T1000 (cell line): ENCODE results near the gene HAUS8.

Experiments
- DNase-seq: peaks from one replicate; lab custom pipeline; 2025; ENCODE audit warnings: mixed read lengths; lab: John Stamatoyannopoulos, UW

HAUS8 gene

GRCh38 chr19:17075864-17076542 is 751 bp upstream of the HAUS8 start:
- no peak for DNase-seq

GRCh38 chr19:17074634-17075034 is 618 bp downstream of the HAUS8 start:
- no peak for DNase-seq

- no peak for DNase-seq
Measured at GRCh38 chr19:17073869-17074633, 1.2 kb downstream of the HAUS8 start.

- DNase-seq: no peak
Measured at GRCh38 chr19:17070912-17071311, 4.3 kb downstream of the HAUS8 start.

GRCh38 chr19:17070421-17070820 is 4.8 kb downstream of the HAUS8 start:
- DNase-seq: no peak

GRCh38 chr19:17069193-17069592 is 6.1 kb downstream of the HAUS8 start:
- no peak for DNase-seq

- no peak for DNase-seq
Measured at GRCh38 chr19:17063428-17063827, 11.8 kb downstream of the HAUS8 start.

- no peak for DNase-seq
Measured at GRCh38 chr19:17061691-17062090, 13.6 kb downstream of the HAUS8 start.

GRCh38 chr19:17061205-17061604 is 14.0 kb downstream of the HAUS8 start:
- no peak for DNase-seq

- no peak for DNase-seq
Measured at GRCh38 chr19:17060802-17061201, 14.4 kb downstream of the HAUS8 start.

GRCh38 chr19:17058236-17058635 is 17.0 kb downstream of the HAUS8 start:
- no peak for DNase-seq

GRCh38 chr19:17055636-17056035 is 19.6 kb downstream of the HAUS8 start:
- DNase-seq: no peak

- no peak for DNase-seq
Measured at GRCh38 chr19:17054746-17055145, 20.5 kb downstream of the HAUS8 start.

GRCh38 chr19:17052439-17052838 is 22.8 kb downstream of the HAUS8 start:
- DNase-seq: no peak

- no peak for DNase-seq
Measured at GRCh38 chr19:17049711-17050280, 25.5 kb downstream of the HAUS8 start.

- no peak for DNase-seq
Measured at GRCh38 chr19:17048885-17049453, 26.3 kb downstream of the HAUS8 start.

GRCh38 chr19:17045907-17046502 is 29.2 kb downstream of the HAUS8 start:
- no peak for DNase-seq

GRCh38 chr19:17043744-17044143 is 31.5 kb downstream of the HAUS8 start:
- DNase-seq: no peak

- DNase-seq: no peak
Measured at GRCh38 chr19:17041976-17042375, 33.3 kb downstream of the HAUS8 start.

GRCh38 chr19:17037966-17038500 is 37.2 kb downstream of the HAUS8 start:
- DNase-seq: no peak

GRCh38 chr19:17037184-17037583 is 38.1 kb downstream of the HAUS8 start:
- no peak for DNase-seq

- DNase-seq: no peak
Measured at GRCh38 chr19:17036640-17037039, 38.6 kb downstream of the HAUS8 start.
